GM21526 (cell line): Measurements from ENCODE around the gene CCDC70.

ENCODE experiments used
- ATAC-seq: cut with Tn5 transposase; IDR thresholded peaks from one replicate; pipeline ENCODE4 v1.9.1; 2021; ENCODE audit warnings: moderate library complexity; ENCODE audit not compliant: unreplicated experiment, low FRiP score

The CCDC70 gene

DNA sequence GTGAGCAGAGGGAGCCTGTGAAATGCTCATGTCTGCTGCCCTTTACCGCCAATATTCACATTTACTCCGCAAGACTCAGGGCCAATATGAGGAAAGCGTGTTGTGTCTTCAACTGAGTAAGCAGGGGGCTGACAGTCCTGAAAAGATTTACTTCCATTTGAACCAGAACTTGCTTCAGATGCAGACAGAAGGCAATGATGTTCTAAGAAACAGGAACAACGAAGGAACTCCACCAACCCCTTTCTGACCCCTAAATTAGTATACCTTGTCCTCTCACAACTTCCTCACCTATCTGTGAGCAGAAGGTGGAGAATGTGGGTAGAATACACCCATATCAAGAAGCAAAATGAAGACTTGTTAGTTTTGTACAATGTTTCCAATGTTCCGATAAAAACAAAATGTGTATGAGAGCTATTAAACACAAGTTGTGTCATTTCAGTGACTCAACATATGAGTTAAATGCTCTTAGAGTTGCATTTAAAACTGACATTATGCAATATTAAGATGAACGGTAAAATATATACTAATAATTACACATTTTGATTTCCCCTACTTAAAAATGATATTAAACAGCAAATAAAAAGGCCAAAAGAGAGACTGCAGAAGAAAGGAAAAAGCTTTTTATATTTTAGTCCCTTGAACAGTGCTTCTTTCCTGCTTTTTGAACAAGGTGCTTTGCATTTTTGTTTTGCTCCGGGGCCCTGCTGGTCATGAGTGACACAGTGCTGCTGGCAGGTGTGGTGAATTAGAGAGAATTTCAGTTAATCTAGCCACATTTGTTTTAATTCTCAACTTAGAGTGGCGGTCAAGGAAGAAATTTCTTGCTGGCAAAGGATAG, 32.8 kb upstream of the CCDC70 start:
- ATAC-seq = no peak

DNA sequence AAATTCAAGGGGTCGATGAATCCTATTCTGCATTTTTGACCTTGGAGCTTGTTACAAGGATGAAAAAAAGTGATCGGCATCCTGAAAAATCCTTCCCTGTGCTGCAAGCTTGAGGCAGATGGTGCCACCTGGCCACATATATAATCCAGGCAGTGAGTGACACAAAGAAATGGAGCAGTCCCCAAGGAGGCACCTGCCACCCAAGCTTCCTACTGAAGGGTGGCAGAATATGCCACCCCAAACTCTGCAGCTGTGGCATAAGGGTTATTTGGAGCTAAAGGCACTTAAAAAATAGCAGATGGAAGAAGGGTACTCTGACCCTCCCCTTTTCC, 32.2 kb upstream of the CCDC70 start:
- no peak for ATAC-seq

DNA sequence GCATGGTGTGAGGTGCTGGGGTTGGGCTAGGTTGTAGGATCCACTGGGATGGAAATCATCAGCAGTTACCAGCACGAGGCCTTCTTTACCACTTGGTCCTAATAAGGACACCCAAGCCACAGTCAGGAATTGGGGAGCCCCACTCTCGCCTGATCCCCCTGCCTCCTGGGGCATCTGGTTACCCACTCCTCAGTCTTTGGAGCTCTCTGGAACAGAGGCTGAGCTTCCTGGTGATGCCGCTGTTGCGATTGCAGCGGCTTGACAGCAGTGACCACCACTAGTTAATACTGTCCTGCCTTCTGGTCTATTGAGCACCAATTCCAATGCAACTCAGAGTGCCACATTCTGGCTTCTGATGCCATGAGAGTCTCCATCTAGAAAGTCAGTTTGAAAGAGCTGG, 30.2 kb upstream of the CCDC70 start:
- no peak for ATAC-seq

DNA sequence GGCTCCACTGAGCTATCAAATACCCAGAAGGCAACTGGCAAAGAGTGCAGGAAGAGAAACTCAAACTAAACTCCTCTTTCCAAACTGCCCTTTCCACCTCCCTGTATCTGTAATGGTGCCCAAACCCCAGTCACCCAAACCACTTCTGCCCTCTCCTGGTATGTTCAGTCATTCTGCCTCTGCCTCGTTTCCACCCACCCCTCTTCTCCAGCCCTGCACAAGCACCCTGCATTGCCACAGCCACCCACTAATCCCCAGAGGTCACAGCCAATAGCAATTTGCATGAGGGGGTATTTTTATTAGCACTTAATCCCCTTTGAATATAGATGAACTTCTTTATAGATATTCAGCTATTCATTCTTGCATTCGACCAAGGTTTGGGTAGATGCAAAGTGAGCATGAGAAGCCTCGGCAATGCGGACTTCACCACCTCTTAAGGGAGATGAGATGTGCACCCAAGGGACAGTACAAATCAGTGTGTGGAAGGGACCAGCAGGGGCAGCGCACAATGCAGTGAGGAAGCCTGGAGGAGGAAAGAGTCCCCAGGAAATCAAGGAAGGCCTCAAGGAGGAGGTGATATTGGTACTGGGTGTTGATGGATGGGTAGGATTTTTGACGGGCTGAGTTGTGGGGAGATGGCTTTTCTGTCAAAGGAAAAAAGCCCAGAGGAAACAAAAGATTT, 29.2 kb upstream of the CCDC70 start:
- ATAC-seq = peak; percentile 65

DNA sequence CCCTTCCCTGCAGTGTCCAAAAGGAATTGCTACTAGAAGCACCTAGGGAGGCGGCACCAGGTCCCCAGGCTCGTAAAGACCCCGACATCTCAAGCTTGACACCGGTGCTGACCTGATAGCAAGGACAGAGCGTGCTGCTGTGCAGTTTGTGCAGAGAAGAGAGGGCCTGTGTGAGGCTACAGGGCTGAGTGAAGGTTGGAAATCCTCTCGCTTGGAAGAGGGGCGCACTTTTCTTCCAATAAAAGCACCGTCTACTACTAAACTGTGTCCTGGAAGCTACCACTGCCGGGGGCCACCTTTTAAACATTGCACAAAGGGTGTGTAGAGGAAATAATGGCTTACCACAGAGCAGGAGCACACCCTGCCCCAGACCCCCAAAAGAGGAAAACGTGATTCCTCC, 27.8 kb upstream of the CCDC70 start:
- ATAC-seq = no peak

DNA sequence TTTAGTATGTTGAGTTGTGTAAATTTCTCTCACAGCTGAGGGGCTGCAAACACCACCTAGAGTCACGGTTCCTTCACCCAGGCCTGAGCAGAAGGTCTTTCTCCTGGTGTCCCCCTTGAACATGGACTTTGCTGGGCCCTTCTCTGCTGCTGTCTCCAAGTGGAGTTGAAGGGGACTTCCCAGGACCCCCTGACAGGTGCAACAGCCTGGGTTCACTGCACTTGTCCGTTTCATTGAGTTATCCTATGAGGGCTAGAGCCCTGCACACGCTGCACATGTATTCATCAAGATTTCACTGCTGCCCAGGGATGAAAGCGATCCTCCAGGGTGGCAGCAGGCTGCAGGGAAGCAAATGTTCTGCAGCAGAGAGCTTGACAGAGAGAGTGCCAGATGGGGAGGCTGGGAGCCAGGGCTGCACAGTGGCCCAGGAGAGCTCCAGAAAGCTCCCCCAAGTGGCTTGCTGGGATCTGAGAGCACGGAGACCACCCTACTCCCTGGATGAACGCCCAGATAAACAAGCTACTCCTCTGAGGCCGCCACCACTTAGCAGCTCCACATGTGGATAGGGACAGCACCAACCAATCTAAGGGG, 27.1 kb upstream of the CCDC70 start:
- ATAC-seq = no peak

DNA sequence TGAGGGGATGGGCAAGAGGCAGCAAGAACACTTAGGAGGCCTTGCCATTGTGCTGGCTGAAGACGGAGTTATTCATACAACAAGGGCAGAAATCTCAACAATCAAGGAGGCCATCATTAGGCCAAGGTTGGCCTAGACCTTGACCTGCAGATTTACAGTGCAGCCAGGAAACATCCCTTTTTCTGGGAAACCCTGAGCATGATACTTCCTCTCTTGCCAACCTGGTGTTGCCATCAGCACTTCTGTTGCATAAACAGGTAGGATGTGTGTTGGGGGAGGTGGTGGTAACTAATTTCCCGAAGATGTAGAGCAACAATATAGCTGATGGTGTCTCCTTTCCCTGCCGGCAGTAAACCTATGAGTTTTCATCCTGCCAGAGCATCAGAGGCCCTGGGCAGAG, 24.8 kb upstream of the CCDC70 start:
- no peak for ATAC-seq

DNA sequence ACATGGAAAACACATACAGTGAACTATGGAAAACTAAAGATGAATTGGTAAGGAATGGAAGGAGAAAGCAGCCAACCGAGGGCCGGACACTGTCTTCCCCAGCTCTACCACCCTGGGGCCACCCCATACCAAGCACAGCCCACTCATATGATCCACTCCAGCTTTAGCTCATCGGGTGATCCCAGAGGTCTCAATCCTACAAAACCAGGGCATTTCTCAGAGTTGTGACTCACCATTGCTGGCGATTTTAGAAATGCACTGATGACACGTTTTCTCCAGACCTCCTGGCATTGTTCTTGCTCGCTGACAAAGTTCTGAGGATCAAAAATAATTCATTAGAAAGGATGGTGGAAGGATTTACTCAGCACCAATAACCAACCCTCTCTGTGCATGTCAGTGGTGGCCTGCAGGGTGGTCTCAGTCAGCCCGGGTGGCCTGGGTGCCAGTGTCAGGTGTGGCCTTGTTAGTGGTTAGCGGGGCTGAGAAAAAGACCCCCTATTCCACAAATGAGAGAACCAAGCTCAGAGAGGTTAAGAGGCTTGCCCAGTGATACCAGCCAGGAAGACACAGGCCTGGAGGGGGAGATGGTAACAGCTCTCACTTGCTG, 23.4 kb upstream of the CCDC70 start:
- ATAC-seq = no peak

DNA sequence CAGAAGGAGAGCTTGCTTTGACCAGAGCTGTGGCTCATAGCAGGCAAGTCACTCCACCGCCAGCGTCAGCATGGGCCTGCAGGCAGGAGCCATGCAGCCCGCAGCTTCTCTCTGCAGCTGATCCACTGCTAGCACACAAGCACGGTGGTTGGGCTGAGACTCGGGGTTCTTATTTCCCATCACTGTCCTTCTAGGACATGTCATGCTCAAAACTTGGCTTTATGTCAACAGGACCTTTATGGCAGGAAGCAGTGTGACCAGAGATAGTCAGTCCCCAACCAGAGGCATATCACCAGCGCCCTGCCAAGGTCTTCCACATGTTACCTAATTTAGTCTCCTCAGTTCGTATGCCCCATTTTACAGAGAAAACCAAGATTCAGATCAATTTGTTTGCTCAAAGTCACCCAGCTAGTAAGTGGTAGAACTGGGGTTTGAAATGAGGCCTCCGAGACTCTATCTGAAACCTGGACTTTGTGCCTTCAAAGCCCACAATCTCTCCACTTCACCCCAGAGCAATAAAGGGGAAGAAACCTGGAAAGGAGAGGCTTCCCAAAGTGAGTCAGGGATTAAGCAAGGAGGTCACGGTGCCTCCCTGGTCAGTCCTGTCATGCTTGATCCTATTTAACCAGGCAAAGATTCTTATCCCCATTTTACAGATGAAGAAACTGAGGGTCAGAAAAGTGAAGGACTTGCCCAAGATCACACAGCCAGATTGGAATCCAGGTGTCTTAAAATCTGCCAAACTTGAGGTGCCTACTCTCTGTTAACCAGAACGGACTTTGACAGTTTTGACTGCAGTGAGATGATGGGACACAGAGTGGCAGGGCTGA, 21.8 kb upstream of the CCDC70 start:
- no peak for ATAC-seq

DNA sequence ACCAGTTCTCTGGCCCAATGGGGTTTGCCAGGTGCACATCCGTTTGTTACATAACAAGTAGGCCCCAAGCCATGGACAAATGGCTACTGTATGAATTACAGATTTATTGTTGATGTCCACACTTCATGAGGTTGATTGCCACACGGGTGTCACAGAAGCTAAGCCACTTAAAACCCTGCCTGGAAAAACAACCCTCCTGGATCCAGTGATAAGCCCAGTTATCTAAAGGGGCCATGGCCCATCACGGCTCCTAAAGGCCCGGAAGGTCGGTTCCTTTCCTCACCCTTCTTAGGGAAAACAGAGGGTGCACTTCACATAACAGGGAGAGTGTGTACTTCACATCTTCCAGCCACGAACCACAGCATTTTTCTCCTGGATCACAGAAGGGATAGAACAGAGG, 20.9 kb upstream of the CCDC70 start:
- no peak for ATAC-seq

DNA sequence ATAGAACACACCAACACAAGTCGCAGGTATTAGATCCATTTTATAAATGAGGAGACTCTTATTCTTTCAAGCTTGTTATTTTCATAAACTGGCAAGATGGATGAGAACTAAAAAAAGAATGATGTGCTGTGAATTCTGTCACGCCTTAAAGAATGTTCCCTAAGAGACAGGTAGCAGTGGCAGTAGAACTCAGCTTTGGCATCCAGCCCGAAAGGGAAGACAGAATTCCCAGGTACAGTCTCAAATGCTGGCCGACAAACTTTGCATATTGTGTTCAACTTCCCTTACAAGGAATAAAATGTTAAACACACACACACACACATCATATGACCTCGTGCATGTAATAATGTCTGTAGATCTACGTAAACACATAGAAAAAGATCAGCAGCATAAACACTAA, 20.0 kb upstream of the CCDC70 start:
- no peak for ATAC-seq

DNA sequence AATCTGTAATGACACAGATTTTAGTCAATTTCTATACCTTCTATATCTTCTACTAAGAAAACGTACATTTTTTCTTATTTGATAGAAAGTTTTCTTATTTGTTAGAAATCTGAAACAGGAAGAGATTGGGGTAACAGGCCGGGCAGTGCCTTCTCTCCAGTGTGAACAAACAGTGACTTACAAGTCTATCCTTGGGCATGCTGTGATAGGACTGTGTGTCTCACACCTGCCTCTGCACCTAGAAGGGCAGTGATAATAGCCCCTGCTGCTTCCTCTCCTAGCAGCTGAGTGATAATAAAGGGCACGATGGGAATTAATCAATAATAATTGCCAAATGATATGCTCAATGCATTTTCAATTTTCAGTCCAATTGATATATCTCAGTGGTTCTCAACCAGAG, 18.2 kb upstream of the CCDC70 start:
- no peak for ATAC-seq

DNA sequence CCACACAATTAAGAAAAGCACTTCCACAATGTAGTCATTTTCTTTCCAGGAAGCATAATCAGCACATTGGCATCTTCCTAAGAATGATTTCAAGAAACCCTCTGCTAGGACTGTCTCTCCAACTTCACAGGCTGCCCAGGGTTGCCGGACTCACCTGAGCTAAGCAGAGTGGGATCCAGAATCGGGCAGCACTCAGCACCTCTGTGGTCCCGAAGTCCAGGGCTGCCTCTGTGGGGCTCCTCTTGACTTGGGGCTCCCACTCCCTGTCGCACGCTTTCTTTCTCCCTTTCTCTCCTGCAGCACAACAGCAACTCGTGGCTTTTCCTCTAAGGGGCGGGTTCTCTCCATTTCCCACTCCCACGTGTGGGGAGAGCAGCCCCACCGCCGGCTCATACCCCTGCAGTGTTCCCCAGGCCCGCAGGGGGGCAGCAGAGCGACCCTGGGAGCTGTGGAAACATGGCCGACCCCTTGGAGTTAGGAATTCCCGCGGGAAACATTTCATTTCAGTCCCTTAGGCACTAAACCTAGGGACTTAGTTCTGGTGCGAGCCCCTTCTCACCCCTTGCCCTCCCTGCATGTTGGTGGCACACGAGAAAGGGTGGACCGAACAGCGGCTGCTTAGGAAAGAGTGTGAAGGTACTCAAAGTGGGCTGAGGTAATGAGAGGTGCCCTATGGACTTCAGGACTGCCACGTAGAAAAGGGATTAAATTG, 16.8 kb upstream of the CCDC70 start, which contains the start of gene TMEM272:
Gene TMEM272 (minus strand): TSS at position 316 of the 712 bp plus-strand sequence. CDS start 6,647 bp downstream, outside the sequence.
- no peak for ATAC-seq

DNA sequence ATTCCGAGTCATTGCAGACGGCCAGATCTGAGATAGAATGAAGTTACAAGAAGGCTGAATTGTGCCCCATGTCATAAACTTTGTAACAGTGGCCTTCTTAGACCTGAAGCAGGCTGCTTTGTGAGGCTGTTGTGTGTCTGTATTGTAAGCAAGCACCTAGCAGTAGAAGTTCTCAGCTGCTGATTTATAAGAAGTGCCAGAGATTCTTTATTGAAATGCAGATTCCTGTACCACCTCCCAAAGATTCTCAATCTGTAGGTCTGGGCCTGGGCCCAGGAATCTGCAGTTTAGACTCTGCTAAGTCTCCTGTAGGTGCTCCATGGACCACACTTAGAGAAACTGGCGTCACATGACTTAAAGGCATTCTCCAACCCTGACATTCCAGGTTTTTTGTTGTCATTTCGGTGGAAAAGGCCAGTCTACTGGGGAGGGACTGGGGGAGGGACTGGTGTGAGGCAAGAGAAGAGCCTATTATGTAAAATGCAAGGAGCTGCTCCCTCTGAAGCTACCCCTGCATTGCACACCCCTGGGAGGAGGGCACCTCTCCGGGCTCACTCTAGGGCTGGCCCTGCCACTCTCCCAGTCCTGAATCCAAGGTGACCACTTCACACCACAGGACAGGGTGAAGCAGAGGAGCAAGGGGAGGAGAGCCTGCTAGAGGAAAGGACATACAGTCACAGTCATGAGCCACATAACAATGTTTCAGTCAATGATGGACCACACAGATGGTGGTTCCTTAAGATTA, 16.0 kb upstream of the CCDC70 start:
- ATAC-seq = no peak

DNA sequence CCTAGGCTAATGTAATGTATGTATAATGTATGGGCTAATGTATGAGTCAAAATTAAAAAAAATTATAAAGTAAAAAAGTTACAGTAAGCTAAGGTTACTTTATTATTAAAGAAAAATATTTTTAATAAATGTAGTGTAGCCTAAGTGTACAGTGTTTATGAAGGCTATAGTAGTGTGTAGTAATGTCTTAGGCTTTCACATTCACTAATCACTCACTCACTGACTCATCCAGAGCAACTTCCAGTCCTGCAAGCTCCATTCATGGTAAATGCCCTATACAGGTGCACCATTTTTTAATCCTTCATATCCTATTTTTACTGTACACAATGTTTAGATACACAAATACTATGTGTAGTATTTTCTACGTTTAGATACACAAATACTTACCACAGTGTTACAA, 15.0 kb upstream of the CCDC70 start:
- no peak for ATAC-seq

DNA sequence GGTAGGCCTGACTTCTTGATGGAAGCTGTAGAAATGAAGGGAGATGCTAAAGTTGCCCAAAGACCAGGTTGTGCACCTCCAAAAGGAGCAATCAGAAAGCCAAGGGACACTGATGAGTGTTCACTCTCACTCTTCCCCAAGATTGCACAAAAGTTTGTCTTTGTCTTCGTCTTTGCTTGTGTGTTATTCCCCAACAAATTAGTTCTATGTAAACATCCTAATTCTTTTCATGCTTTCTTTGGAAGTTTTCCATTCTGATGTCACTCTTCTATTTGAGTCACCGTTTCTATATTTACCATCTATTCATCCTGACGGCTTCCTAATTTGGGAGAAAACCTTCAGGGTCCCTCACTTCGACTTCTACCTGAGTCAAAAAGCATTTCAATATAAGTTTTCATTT, 13.1 kb upstream of the CCDC70 start:
- ATAC-seq = no peak

DNA sequence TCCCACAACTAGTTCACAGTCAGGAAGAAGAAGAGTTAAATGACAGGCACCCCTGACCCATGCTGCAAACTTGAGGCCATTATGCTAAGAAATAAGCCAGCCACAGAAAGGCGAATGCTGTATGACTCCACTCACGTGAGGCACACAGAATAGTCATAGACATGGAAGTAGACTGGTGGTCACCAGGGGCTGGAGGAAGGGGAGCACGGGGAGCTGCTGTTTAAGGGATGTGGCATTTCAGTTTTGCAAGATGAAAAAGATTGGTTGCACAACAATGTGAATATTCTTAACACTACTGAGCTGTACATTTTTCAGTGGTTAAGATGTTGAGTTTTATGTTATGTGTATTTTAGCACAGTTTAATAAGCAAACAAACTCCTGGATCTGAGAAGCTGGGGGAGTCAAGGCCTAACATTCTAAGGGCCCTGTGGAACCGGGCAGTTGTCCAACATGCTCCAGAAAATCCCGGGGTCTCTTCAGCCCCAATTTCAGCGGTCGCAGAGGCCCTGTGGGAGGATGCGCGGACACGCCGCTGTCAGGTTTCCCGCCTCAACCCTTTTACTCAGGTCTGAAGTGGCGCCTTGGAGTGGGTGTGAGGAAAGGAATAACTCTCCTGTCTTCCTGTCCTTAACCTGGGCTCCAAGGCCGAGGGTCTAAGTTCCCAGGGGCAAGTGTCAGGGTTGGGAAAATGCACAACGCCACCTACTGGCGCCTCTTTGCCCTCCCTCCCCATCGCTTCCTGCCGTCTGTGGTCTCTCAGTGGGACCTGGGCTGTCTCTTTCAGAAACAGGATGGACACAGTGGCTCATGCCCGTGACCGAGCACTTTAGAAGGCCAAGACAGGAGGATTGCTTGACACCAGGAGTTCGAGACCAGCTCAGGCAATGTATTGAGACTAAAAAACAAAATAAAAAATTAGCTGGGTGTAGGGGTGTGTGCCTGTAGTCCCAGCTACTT, 12.3 kb upstream of the CCDC70 start:
- no peak for ATAC-seq
